GM12878 (cell line): ENCODE measurements around the gene RASGRP3. TPM values are rescaled to one million over a fixed set of nuclear protein-coding genes. Genes with fewer than 3 reads are reported as not detected.

Source experiments
- ASH2L ChIP-seq: fragments of 300-600, 200-600 bp; sonication (generic); IDR thresholded peaks from 2 replicates; pipeline ENCODE4 v1.6.1; 2017; ENCODE audit warnings: low read depth, mild to moderate bottlenecking, borderline replicate concordance
- EED ChIP-seq: sonication (generic); IDR thresholded peaks from 2 replicates; pipeline ENCODE4 v1.6.1; 2016; ENCODE audit warnings: antibody characterized with exemption, low read depth
- EP300 ChIP-seq, 2 experiments: fragments of 150-350 bp in 1 of 2; IDR thresholded peaks; 2 replicates each; pipeline ENCODE4 v1.6.1; 2011 to 2012; ENCODE audit warnings: low read depth in 2 of 2, low read length in 2 of 2, borderline replicate concordance in 1 of 2, improper control_type of control experiment in 1 of 2, inconsistent platforms in 1 of 2; ENCODE audit not compliant: control insufficient read depth in 1 of 2
- EZH2 ChIP-seq: IDR thresholded peaks from 2 replicates; pipeline ENCODE4 v1.6.1; 2012; ENCODE audit warnings: low read depth, mild to moderate bottlenecking, control low read depth, inconsistent platforms, low read length, borderline replicate concordance; ENCODE audit not compliant: control insufficient read depth
- IKZF2 ChIP-seq, 2 experiments: fragments of 450-650 bp; IDR thresholded peaks; 2 replicates each; pipeline ENCODE4 v1.6.1; 2017; ENCODE audit warnings: mild to moderate bottlenecking in 2 of 2, moderate library complexity in 2 of 2
- KAT2A ChIP-seq: conservative IDR thresholded peaks from 2 replicates; pipeline ENCODE4 v1.6.1; 2011; ENCODE audit warnings: low read depth, low read length; ENCODE audit not compliant: control insufficient read depth
- LARP7 ChIP-seq: fragments of 450-650 bp; IDR thresholded peaks from 2 replicates; pipeline ENCODE4 v1.6.1; 2017; ENCODE audit warnings: mild to moderate bottlenecking
- MTA2 ChIP-seq: fragments of 450-650 bp; IDR thresholded peaks from 2 replicates; pipeline ENCODE4 v1.6.1; 2016; ENCODE audit warnings: low read depth, mild to moderate bottlenecking, moderate library complexity
- RB1 ChIP-seq: fragments of 450-650 bp; formaldehyde crosslinking; IDR thresholded peaks from 2 replicates; pipeline ENCODE4 v1.6.1; 2017; ENCODE audit warnings: mild to moderate bottlenecking, borderline replicate concordance
- RUNX3 ChIP-seq: IDR thresholded peaks from 2 replicates; pipeline ENCODE4 v1.6.1; 2012; ENCODE audit warnings: low read length, inconsistent platforms
- SIX5 ChIP-seq: IDR thresholded peaks from 2 replicates; pipeline ENCODE4 v1.6.1; 2011; ENCODE audit warnings: mild to moderate bottlenecking, low read depth, low read length, moderate library complexity; ENCODE audit not compliant: severe bottlenecking
- SMAD1 ChIP-seq: fragments of 450-650 bp; IDR thresholded peaks from 2 replicates; pipeline ENCODE4 v1.6.1; 2018; ENCODE audit warnings: mild to moderate bottlenecking, low read depth; ENCODE audit not compliant: partially characterized antibody
- STAT3 ChIP-seq: IDR thresholded peaks from 2 replicates; pipeline ENCODE4 v1.6.1; 2011; ENCODE audit warnings: low read depth, low read length, improper control_type of control experiment
- WRNIP1 ChIP-seq: IDR thresholded peaks from 2 replicates; pipeline ENCODE4 v1.6.1; 2011; ENCODE audit warnings: low read depth, low read length, improper control_type of control experiment, borderline replicate concordance
- ZBED1 ChIP-seq: IDR thresholded peaks from 2 replicates; pipeline ENCODE4 v1.6.1; 2016; ENCODE audit warnings: borderline replicate concordance
- ZNF274 ChIP-seq: IDR thresholded peaks from one replicate; pipeline ENCODE4 v1.8.0; 2011; ENCODE audit not compliant: insufficient read length, insufficient read depth
- polyA plus RNA-seq, 11 experiments: library from polyadenylated mRNA; depleted of rRNA in 4 of 11; unstranded in 6 of 11; stranded (reverse) in 5 of 11; fragments of >200 nt; fragmentation: Nextera tagmentation in 4 of 11; fragmentation: Illumina TruSeq in 1 of 11; extraction: Ambion mirVana in 4 of 11; extraction: Trizol in 1 of 11; gene quantifications; 1 replicate in 1 of 11; 2 replicates in 10 of 11; pipeline versions ENCODE4 v1.2.1 to v1.2.3, GENCODE V29; 2011 to 2016; ENCODE audit warnings: inconsistent platforms in 2 of 11, missing spikeins in 2 of 11, low read depth in 1 of 11
- total RNA-seq, 4 experiments: library from RNA; depleted of rRNA in 3 of 4; stranded (reverse); fragments of >200 nt in 3 of 4; fragmentation: Illumina TruSeq in 1 of 4; extraction: Trizol in 1 of 4; gene quantifications; 2 replicates each; pipeline versions ENCODE4 v1.2.1 to v1.2.3, GENCODE V29; 2013 to 2021
- TF ChIP-seq, protein P1 (sequence below): fragments of 450-650 bp; formaldehyde crosslinking; IDR thresholded peaks from 2 replicates; pipeline ENCODE4 v1.5.0; 2022; ENCODE audit warnings: mild to moderate bottlenecking, missing genetic modification characterization
- TF ChIP-seq, protein P2 (sequence below): IDR thresholded peaks from 2 replicates; pipeline ENCODE4 v1.6.1; 2012; ENCODE audit warnings: low read length, inconsistent platforms
- TF ChIP-seq, protein P3 (sequence below): fragments of 450-650 bp; IDR thresholded peaks from 2 replicates; pipeline ENCODE4 v1.6.1; 2017; ENCODE audit warnings: mild to moderate bottlenecking, low read depth, inconsistent platforms; ENCODE audit not compliant: poor library complexity, severe bottlenecking
- TF ChIP-seq, protein P4 (sequence below): IDR thresholded peaks from 2 replicates; pipeline ENCODE4 v1.6.1; 2011; ENCODE audit warnings: low read depth, mild to moderate bottlenecking, low read length, moderate library complexity, borderline replicate concordance; ENCODE audit errors: extremely low read depth
- TF ChIP-seq, protein P5 (sequence below): fragments of 450-650 bp; IDR thresholded peaks from 2 replicates; pipeline ENCODE4 v1.6.1; 2016; ENCODE audit warnings: mild to moderate bottlenecking

The RASGRP3 gene
- total and polyA plus RNA-seq, 10 of the 15 experiments (the other 5 are each of a cell fraction or from before 2014, with no cell fraction given): 31.6 to 106 (median 64.7) TPM

DNA sequence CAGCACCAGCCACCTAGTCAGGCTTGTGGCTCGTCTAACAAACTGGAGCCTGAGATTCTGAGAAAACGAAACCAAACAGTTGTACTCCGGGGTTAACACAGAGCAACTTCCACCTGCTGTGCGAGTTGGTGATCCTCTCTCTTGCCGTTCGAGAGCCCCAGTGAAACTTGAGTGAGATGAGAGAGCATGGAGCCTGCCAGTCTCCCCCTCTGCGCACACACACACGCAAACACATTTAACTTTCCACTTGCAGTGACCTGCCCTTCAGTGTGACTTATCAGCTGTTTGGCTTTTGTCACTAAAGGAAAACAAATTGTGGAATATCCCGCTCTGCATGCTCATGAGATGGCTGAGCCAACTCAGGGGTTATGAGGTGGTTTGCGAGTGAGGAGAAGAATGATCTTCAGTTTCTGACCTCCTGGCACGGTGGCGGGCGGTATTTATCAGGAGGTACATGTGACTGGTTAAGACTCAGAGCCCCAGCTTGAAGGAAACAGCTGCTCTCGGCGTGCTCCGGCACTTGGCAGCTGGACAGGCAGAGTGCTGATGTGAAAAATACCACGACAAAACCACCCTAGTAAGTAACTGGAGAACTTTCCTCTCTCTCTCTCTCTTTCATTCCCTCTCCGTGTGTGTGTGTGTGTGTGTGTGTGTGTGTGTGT lies at the start of gene RASGRP3 (continued):
- TF ChIP-seq, protein P1, sequence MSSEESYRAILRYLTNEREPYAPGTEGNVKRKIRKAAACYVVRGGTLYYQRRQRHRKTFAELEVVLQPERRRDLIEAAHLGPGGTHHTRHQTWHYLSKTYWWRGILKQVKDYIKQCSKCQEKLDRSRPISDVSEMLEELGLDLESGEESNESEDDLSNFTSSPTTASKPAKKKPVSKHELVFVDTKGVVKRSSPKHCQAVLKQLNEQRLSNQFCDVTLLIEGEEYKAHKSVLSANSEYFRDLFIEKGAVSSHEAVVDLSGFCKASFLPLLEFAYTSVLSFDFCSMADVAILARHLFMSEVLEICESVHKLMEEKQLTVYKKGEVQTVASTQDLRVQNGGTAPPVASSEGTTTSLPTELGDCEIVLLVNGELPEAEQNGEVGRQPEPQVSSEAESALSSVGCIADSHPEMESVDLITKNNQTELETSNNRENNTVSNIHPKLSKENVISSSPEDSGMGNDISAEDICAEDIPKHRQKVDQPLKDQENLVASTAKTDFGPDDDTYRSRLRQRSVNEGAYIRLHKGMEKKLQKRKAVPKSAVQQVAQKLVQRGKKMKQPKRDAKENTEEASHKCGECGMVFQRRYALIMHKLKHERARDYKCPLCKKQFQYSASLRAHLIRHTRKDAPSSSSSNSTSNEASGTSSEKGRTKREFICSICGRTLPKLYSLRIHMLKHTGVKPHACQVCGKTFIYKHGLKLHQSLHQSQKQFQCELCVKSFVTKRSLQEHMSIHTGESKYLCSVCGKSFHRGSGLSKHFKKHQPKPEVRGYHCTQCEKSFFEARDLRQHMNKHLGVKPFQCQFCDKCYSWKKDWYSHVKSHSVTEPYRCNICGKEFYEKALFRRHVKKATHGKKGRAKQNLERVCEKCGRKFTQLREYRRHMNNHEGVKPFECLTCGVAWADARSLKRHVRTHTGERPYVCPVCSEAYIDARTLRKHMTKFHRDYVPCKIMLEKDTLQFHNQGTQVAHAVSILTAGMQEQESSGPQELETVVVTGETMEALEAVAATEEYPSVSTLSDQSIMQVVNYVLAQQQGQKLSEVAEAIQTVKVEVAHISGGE (CRISPR knock-in tag): no peak
- peak; percentile 14; the same call in 1 of the 2 replicates for TF ChIP-seq MTA2
- peak; percentile 85 for TF ChIP-seq EED
- no peak for TF ChIP-seq RB1
- TF ChIP-seq ZBED1: peak; percentile 38
- TF ChIP-seq ZNF274: no peak
- no peak for TF ChIP-seq LARP7
- peak; percentile 64 for TF ChIP-seq RUNX3
- no peak for TF ChIP-seq WRNIP1
- TF ChIP-seq, protein P2, sequence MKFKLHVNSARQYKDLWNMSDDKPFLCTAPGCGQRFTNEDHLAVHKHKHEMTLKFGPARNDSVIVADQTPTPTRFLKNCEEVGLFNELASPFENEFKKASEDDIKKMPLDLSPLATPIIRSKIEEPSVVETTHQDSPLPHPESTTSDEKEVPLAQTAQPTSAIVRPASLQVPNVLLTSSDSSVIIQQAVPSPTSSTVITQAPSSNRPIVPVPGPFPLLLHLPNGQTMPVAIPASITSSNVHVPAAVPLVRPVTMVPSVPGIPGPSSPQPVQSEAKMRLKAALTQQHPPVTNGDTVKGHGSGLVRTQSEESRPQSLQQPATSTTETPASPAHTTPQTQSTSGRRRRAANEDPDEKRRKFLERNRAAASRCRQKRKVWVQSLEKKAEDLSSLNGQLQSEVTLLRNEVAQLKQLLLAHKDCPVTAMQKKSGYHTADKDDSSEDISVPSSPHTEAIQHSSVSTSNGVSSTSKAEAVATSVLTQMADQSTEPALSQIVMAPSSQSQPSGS: no peak; the same call in 1 of the 2 replicates
- no peak for TF ChIP-seq EZH2
- TF ChIP-seq IKZF2 (IDR thresholded peaks at IDR 0.05): peak; percentile 86 to 89
- TF ChIP-seq, protein P3, sequence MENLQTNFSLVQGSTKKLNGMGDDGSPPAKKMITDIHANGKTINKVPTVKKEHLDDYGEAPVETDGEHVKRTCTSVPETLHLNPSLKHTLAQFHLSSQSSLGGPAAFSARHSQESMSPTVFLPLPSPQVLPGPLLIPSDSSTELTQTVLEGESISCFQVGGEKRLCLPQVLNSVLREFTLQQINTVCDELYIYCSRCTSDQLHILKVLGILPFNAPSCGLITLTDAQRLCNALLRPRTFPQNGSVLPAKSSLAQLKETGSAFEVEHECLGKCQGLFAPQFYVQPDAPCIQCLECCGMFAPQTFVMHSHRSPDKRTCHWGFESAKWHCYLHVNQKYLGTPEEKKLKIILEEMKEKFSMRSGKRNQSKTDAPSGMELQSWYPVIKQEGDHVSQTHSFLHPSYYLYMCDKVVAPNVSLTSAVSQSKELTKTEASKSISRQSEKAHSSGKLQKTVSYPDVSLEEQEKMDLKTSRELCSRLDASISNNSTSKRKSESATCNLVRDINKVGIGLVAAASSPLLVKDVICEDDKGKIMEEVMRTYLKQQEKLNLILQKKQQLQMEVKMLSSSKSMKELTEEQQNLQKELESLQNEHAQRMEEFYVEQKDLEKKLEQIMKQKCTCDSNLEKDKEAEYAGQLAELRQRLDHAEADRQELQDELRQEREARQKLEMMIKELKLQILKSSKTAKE: no peak
- TF ChIP-seq STAT3: no peak
- TF ChIP-seq, protein P4, sequence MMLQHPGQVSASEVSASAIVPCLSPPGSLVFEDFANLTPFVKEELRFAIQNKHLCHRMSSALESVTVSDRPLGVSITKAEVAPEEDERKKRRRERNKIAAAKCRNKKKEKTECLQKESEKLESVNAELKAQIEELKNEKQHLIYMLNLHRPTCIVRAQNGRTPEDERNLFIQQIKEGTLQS: no peak
- no peak for TF ChIP-seq SMAD1
- TF ChIP-seq, protein P5, sequence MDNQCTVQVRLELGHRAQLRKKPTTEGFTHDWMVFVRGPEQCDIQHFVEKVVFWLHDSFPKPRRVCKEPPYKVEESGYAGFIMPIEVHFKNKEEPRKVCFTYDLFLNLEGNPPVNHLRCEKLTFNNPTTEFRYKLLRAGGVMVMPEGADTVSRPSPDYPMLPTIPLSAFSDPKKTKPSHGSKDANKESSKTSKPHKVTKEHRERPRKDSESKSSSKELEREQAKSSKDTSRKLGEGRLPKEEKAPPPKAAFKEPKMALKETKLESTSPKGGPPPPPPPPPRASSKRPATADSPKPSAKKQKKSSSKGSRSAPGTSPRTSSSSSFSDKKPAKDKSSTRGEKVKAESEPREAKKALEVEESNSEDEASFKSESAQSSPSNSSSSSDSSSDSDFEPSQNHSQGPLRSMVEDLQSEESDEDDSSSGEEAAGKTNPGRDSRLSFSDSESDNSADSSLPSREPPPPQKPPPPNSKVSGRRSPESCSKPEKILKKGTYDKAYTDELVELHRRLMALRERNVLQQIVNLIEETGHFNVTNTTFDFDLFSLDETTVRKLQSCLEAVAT: no peak
- no peak for TF ChIP-seq KAT2A
- TF ChIP-seq ASH2L: no peak
- peak in 1 of 2 experiments; percentile 31; a peak in 2 of 4 replicates for TF ChIP-seq EP300 (IDR thresholded peaks at IDR 0.05; ENCODE audit: borderline replicate concordance in 1 of 2, control insufficient read depth in 1 of 2, low read depth in 2 of 2, low read length in 2 of 2)
- no peak for TF ChIP-seq SIX5
